ENCODE measurements around the gene FAAP20. TPM values are rescaled to one million over a fixed set of nuclear protein-coding genes. Genes with fewer than 3 reads are reported as not detected.

FAAP20 gene
- total and polyA plus RNA-seq, 7 donors, result 28.4 to 58.0 (median 45.3) TPM

DNA sequence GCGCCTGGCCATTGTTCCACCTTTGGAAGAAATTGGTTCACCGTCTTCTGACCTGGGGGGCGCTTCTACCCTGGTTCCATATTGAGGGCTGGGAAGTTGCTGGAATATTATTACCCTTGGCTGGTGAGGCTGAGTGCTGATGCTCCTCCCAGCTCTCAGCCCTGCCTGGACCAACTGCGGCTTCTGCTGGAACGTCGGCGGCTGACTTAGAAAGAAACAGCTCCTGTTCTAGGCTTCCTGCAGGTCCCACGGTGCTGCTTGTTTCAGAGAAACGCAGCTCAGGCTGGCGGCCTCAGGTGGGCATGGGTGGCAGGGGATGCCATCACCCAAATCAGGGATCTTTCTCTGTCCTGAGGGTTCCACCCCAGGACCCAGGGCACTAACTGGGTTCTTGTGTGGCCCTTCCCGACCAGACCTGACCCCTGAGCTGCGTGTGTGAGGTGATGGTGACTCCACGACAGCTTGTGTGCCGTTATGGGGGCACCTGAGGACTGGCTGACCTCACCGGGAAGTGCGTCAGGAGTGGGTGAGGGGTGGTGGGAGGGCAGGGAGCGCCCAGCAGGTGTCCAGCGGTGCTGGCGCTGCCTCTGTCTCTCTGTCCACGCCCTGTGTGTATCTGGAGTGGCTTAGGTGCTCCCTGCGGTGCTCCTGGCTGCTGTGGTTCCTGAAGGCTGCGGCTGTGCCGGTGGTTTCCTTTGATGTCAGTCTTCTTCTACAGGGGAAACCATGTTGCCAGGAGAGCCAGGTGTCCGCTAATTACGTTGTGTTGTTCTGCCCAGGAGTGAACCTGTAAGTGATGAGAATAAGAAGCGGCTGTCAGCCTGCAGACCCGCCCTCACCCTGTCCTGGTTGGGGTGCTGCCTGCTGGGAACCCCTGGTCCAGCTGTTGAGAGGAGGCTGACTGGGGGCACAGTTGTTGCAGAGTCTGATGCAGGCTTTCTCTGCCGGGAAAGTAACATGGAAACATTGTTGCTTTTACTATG is 42.4 kb upstream of the FAAP20 start:
- TF ChIP-seq EP300 (IDR thresholded peaks at IDR 0.05) (no peak), POLR2AphosphoS5 (IDR thresholded peaks at IDR 0.05) (peak in 1 of 4 donors; percentile 24), POLR2A (IDR thresholded peaks at IDR 0.05) (no peak)
- TF ChIP-seq, protein P1, sequence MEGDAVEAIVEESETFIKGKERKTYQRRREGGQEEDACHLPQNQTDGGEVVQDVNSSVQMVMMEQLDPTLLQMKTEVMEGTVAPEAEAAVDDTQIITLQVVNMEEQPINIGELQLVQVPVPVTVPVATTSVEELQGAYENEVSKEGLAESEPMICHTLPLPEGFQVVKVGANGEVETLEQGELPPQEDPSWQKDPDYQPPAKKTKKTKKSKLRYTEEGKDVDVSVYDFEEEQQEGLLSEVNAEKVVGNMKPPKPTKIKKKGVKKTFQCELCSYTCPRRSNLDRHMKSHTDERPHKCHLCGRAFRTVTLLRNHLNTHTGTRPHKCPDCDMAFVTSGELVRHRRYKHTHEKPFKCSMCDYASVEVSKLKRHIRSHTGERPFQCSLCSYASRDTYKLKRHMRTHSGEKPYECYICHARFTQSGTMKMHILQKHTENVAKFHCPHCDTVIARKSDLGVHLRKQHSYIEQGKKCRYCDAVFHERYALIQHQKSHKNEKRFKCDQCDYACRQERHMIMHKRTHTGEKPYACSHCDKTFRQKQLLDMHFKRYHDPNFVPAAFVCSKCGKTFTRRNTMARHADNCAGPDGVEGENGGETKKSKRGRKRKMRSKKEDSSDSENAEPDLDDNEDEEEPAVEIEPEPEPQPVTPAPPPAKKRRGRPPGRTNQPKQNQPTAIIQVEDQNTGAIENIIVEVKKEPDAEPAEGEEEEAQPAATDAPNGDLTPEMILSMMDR (IDR thresholded peaks at IDR 0.05), result no peak
- H3K4me3 ChIP-seq, result peak overlapping the region in 1 of 4 donors; percentile 5
- H3K27ac ChIP-seq, result peak overlapping the region; percentile 67 to 92 (median 90)
- intact Hi-C loops (cut with DNase I), result loop anchor here (5.0 kb wide), 1 partner anchor 35 kb away; no protein-coding TSS in a partner anchor
- 65% methylated on average over 28 of the region's 28 CpGs for WGBS, 2 donors
- H3K36me3 ChIP-seq, result peaks cover 0 to 4% (median 0%) of the 10 kb centered on the region in 4 donors
- H3K9me3 ChIP-seq, result no peaks in the 10 kb centered on the region
- no peaks in the 10 kb centered on the region for H3K27me3 ChIP-seq
- peaks cover 0 to 100% (median 99%) of the 10 kb centered on the region in 4 donors for H3K4me1 ChIP-seq
- no peak for DNase-seq

DNA sequence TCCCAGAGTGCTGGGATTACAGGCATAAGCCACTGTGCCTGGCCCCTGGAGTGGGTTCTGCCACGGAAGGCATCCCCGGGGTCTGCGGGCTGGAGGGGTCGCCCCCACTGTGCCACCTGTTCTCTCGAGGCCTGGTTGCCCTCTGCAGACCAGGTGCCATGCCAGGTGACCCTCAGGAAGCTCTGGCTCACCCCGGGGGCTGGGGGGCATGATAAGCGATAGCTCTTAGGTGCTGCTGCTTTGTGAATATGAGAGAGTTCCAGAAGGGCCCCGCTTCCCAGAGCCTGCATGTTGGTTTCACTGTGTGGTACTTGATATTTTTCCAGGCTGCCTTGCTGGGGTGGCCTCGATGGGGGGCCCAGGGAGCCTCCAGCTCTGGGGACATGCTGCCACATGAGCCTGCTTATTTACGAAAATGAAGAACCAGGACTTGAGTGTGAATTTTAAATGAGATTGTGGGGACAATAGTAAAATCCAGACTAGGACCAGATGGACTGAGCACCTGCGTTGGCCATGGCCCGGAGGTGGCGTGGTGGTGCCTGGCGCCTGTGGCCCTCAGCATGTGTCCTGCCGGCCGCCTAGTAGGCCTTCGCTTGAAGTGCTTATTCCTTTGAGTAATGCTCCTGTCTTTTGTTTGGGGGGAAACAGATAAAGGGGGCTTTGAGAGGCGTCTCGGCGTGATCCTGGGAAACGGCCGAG is 40.9 kb upstream of the FAAP20 start:
- H3K4me1 ChIP-seq, result peaks cover 0 to 100% (median 100%) of the 10 kb centered on the region in 4 donors
- no peak for TF ChIP-seq EP300 (IDR thresholded peaks at IDR 0.05)
- no peak for TF ChIP-seq POLR2AphosphoS5 (IDR thresholded peaks at IDR 0.05)
- TF ChIP-seq POLR2A (IDR thresholded peaks at IDR 0.05), result no peak
- TF ChIP-seq, protein P1 (IDR thresholded peaks at IDR 0.05), result no peak
- no peak for DNase-seq
- H3K36me3 ChIP-seq, result no peaks in the 10 kb centered on the region
- WGBS, 2 donors, result 89 to 90% methylated on average over 22 of the region's 22 CpGs
- peak overlapping the region in 1 of 4 donors; percentile 58 for H3K4me3 ChIP-seq
- intact Hi-C loops (cut with DNase I), result loop anchor here (5.0 kb wide), 1 partner anchor 37 kb away; no protein-coding TSS in a partner anchor
- no peaks in the 10 kb centered on the region for H3K9me3 ChIP-seq
- H3K27ac ChIP-seq, result peak overlapping the region; percentile 87 to 92 (median 90)
- H3K27me3 ChIP-seq, result no peaks in the 10 kb centered on the region

DNA sequence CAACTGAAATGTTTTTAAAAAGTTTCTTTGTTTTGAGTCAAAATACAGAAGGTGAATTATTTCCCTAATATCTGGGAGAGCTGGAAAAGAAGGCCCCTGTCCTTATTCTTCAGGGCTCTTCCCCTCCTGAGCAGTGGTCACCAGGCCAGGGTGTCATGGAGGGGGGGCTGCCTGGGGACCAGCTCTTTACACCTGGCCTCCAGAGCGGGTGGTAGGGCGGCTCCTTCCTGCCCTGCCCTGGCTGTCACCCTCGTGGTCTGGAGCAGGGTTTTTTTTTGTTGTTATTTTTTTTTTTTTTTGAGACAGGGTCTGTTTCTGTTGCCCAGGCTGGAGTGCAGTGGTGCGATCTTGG is 40.2 kb upstream of the FAAP20 start:
- Histone ChIP-seq H3K4me3 (peak overlapping the region in 2 of 4 donors; percentile 58 to 78), H3K9me3 (no peaks in the 10 kb centered on the region), H3K4me1 (peaks cover 0 to 100% (median 98%) of the 10 kb centered on the region in 4 donors), H3K27me3 (no peaks in the 10 kb centered on the region), H3K36me3 (no peaks in the 10 kb centered on the region), H3K27ac (peak overlapping the region; percentile 87 to 92 (median 90))
- TF ChIP-seq POLR2AphosphoS5 (IDR thresholded peaks at IDR 0.05), result no peak
- no peak for TF ChIP-seq EP300 (IDR thresholded peaks at IDR 0.05)
- no peak for TF ChIP-seq POLR2A (IDR thresholded peaks at IDR 0.05)
- TF ChIP-seq, protein P1 (IDR thresholded peaks at IDR 0.05), result no peak
- intact Hi-C loops (cut with DNase I), result loop anchor here (5.0 kb wide), 1 partner anchor 38 kb away; no protein-coding TSS in a partner anchor
- 34 to 47% methylated on average over 4 of the region's 4 CpGs for WGBS, 2 donors
- DNase-seq, result no peak

DNA sequence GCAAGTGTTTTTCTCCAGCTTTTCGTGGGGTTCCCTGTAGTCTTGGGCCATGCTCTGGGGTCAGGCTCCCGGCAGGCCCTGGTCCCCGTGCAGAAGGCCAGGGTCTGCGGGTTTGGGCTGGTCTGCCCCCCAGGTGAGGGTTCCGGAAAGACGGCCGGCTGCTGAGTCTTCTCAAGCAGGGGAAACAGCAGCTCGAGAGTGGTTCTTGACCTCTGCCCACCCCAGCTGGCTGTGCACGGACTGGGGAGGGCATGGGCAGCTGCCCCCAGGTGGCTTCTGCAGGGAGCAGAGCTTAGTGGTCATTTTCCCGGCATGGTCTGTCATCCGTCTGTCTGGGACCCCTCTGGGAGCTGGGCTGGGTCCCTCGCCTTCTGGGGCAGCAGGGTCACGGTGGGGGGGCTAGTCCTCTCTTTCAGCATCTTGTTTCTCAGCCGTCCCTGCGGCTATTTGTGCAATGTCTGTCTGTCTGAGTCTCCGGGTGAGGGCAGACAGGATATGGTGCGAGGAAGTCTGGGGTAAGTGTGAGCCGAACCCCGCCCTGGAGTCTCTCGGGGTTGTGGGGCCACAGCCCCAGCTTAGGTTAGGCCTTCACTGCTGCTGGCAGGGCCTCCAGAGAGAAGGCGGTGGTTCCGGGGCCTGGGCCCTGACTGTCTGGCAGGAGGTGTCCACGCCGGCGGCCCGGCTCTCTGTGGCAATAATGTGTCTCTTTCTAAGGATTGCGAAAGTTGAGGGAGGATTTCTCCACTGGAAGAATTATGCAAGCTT is 39.6 kb upstream of the FAAP20 start:
- Histone ChIP-seq H3K4me3 (peak overlapping the region; percentile 3 to 78 (median 46)), H3K4me1 (peaks cover 0 to 99% (median 97%) of the 10 kb centered on the region in 4 donors), H3K36me3 (no peaks in the 10 kb centered on the region), H3K27ac (peak overlapping the region; percentile 87 to 92 (median 90)), H3K9me3 (no peaks in the 10 kb centered on the region), H3K27me3 (no peaks in the 10 kb centered on the region)
- 26 to 51% methylated on average over 27 of the region's 27 CpGs for WGBS, 2 donors
- peak; percentile 98 for DNase-seq
- TF ChIP-seq POLR2A (IDR thresholded peaks at IDR 0.05) (no peak), EP300 (IDR thresholded peaks at IDR 0.05) (peak in 2 of 4 donors; percentile 29 to 49), POLR2AphosphoS5 (IDR thresholded peaks at IDR 0.05) (peak; percentile 56 to 76 (median 67))
- TF ChIP-seq, protein P1 (IDR thresholded peaks at IDR 0.05), result no peak
- intact Hi-C loops (cut with DNase I), result no loop called here

Measured in sigmoid colon (tissue), 7 donors.